Endothelial cell of coronary artery (primary cell): ENCODE measurements around the gene WDR3. TPM values are rescaled to one million over a fixed set of nuclear protein-coding genes. Genes with fewer than 3 reads are reported as not detected.

Source experiments
- total RNA-seq: library from RNA; depleted of rRNA; stranded (reverse); fragments of >200 nt; gene quantifications from 2 replicates; pipeline ENCODE4 v1.2.3, GENCODE V29; 2014

The WDR3 gene
- 25.0 and 25.2 TPM in 2 replicates for total RNA-seq

DNA sequence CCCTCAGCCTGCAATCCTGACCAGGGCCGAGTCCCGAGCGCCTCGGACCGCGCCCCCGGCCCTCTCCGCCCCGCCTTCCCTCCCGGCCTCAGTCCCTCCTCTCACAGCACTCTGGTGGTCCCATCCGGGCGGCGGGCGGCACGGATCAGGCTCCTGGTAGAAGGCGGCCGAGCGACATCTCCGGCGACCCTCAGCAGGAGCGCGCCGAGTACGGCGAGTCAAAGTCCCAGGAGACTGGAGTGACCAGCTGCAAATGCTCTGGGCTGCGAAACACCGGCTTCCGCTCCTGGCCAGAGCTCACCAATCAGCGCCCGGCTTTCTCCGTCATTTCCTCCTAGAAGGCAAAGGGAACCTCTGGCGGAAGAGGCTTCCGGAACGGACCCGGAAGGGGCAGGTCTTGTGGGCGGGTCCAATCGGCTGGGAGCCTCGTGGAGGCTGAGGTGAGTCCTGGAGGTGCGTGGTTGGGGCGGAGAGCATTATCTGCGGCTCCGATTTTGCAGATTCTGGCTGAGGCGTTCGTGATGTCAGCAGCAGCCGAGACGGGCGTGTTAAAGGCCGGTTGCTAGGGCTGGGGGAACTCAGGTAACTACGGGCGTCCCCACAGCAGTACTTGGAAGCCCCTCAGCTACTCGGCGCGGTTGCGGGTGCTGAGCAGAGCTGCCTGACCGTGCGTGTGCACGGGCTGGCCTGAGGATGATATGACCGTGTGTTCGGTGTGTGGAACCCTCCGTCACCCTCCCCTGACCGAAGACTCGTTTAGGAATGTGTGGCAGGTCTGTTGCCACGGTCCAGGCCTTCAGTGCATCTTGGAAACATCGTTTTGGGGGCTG lies at the start of gene WDR3, which contains the start of gene GDAP2:
Gene WDR3, plus strand, starts transcription at position 397 of the 830 bp plus-strand sequence. CDS start 3,581 bp downstream, outside the sequence.
Gene GDAP2, minus strand, starts transcription at position 279 of the 830 bp plus-strand sequence. CDS start 9,264 bp downstream, outside the sequence.

Other genes with a start within 250 kb of the WDR3 start
- gene GDAP2, start 118 bp upstream of the WDR3 start, total RNA-seq: 13.7 and 17.6 TPM in 2 replicates